ENCODE measurements around the gene CCNA2. TPM values are rescaled to one million over a fixed set of nuclear protein-coding genes. Genes with fewer than 3 reads are reported as not detected.

CCNA2 gene
- total and polyA plus RNA-seq, 7 donors = 0.06 to 0.46 (median 0.23) TPM

DNA sequence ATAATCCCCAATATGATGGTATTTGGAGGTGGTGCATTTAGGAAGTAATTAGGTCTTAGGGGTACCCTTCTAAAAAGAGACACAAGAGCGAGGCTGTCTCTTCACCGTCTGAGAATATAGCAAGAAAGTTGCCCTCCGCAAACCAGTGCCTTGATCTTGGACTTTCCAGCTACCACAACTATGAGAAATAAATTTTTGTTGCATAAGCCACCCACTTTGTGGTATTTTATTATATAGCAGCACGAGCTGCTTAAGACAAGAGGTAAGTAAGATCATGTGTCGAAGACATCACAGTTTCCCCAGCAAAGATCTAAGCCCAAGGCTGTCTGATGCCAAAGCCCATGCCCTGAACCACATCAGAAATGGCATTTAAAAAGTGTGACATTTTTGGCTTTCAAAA, 32.2 kb downstream of the CCNA2 start:
- DNase-seq (no peak), ATAC-seq (no peak)
- Histone ChIP-seq H3K9me3 (no peaks in the 10 kb centered on the region), H3K27ac (no peak overlapping the region), H3K4me3 (no peak overlapping the region), H3K27me3 (ENCODE audit: insufficient read depth in 3 of 3, low read length in 2 of 3) (peaks cover 3 to 5% (median 3%) of the 10 kb centered on the region in 3 donors), H3K4me1 (no peaks in the 10 kb centered on the region), H3K36me3 (ENCODE audit: insufficient read depth in 1 of 2, low read depth in 1 of 2) (no peaks in the 10 kb centered on the region)
- intact Hi-C loops (cut with DNase I) = no loop called here
- 87 to 90% (median 88%) methylated on average over 5 of the region's 5 CpGs for whole genome bisulfite sequencing, 3 donors
- TF ChIP-seq, protein P1, sequence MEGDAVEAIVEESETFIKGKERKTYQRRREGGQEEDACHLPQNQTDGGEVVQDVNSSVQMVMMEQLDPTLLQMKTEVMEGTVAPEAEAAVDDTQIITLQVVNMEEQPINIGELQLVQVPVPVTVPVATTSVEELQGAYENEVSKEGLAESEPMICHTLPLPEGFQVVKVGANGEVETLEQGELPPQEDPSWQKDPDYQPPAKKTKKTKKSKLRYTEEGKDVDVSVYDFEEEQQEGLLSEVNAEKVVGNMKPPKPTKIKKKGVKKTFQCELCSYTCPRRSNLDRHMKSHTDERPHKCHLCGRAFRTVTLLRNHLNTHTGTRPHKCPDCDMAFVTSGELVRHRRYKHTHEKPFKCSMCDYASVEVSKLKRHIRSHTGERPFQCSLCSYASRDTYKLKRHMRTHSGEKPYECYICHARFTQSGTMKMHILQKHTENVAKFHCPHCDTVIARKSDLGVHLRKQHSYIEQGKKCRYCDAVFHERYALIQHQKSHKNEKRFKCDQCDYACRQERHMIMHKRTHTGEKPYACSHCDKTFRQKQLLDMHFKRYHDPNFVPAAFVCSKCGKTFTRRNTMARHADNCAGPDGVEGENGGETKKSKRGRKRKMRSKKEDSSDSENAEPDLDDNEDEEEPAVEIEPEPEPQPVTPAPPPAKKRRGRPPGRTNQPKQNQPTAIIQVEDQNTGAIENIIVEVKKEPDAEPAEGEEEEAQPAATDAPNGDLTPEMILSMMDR (IDR thresholded peaks at IDR 0.05) = no peak

DNA sequence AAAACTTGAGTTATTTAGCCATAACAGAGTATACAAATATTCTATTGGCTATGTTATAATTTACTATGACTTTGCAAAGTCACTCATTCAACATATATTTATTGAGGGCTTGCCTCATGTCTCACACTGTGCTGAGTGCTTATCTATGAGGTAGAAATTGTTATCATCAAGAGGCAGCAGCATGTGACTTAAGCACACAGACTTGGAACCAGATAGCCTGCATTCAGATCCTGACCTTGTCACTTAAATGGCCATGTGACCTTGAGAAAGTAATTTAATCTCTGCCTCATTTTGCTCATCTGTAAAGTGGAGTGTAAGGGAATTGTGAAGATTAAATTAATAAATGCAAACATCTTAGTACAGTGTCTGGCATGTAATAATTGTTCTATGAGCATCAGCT, 32.7 kb downstream of the CCNA2 start:
- intact Hi-C loops (cut with DNase I) = no loop called here
- no peaks in the 10 kb centered on the region for H3K9me3 ChIP-seq
- ATAC-seq = no peak

DNA sequence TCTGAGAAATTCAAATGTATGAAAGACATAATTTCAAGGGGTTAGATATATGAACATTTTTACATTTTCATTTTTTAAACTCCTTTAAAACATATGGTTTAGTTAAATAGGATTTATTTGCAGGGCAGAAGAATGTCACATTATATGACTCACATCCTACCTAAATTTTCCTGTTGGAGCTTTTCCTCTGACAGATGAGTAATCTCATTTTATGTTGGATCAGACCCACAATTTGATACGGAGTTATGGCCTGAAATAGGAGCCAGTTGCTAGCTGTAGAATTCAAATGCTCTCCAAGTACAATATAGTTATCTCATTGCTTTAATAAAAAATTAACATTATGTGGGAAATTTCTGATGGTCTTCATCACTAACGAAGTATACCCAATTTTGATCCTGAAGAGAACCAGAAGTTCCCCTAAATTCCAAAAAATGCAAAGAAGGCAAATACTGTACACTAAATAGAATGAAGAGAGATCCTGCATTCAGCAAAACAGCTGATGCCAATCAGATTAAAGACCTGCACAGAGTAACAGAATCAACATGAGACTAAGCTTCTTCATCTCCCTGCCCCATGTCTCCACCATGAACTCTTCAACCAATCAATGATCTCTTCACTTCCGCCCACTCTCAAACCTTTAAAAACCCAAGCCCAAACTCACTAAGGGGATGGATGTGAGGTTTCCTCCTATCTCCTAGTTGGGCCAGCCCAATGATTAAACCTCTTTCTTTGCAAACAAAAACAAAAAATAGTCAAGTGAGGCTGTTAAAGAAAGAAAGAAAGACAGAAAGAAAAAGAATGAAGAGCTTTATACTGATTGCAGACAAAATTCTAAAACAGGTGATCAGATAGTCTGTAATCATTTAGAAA, 33.5 kb downstream of the CCNA2 start:
- WGBS, 3 donors = 45 to 53% (median 51%) methylated on average over 3 of the region's 3 CpGs
- intact Hi-C loops (cut with DNase I) = no loop called here
- TF ChIP-seq, protein P1 (IDR thresholded peaks at IDR 0.05) = no peak
- ATAC-seq (no peak), DNase-seq (no peak)
- no peak overlapping the region for H3K4me3 ChIP-seq
- no peaks in the 10 kb centered on the region for H3K4me1 ChIP-seq
- peaks cover 3 to 5% (median 3%) of the 10 kb centered on the region in 3 donors for H3K27me3 ChIP-seq (ENCODE audit: insufficient read depth in 3 of 3, low read length in 2 of 3)
- no peaks in the 10 kb centered on the region for H3K9me3 ChIP-seq
- H3K36me3 ChIP-seq (ENCODE audit: insufficient read depth in 1 of 2, low read depth in 1 of 2) = no peaks in the 10 kb centered on the region
- no peak overlapping the region for H3K27ac ChIP-seq

More for the DNA sequence above, 32.7 kb downstream of the CCNA2 start:
- no peak overlapping the region for H3K27ac ChIP-seq
- H3K4me1 ChIP-seq = no peaks in the 10 kb centered on the region
- no peaks in the 10 kb centered on the region for H3K36me3 ChIP-seq (ENCODE audit: insufficient read depth in 1 of 2, low read depth in 1 of 2)
- H3K27me3 ChIP-seq (ENCODE audit: insufficient read depth in 3 of 3, low read length in 2 of 3) = peaks cover 3 to 5% (median 3%) of the 10 kb centered on the region in 3 donors
- no peak overlapping the region for H3K4me3 ChIP-seq
- no peak for DNase-seq
- TF ChIP-seq, protein P1 (IDR thresholded peaks at IDR 0.05) = no peak

DNA sequence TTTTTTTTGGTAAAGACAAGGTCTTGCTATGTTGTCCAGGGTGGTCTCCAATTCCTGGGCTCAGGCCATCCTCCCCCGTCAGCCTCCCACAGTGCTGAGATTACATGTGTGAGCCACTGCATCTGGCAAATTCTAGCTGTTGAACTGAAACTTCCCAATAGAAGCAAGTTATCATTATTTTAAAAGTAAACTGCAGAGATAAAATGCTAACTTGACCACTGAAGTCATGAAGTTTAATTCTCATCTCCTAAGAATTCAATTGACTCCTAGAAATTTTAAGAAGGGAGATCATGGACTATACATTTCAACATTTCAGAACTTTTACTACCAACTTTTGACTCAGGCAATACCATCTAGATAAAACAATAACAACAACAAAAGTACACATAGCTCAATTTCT, 34.2 kb downstream of the CCNA2 start:
- Histone ChIP-seq H3K9me3 (peaks cover 2% of the 10 kb centered on the region), H3K4me1 (no peaks in the 10 kb centered on the region), H3K27me3 (ENCODE audit: insufficient read depth in 3 of 3, low read length in 2 of 3) (peaks cover 3 to 5% (median 3%) of the 10 kb centered on the region in 3 donors), H3K27ac (no peak overlapping the region), H3K36me3 (ENCODE audit: insufficient read depth in 1 of 2, low read depth in 1 of 2) (no peaks in the 10 kb centered on the region), H3K4me3 (no peak overlapping the region)
- intact Hi-C loops (cut with DNase I) = no loop called here
- DNase-seq = no peak
- TF ChIP-seq, protein P1 (IDR thresholded peaks at IDR 0.05) = no peak
- WGBS, 3 donors = 65 to 80% (median 75%) methylated on average over 1 of the region's 1 CpG
- no peak for ATAC-seq

Measured in psoas muscle (tissue), 8 donors.